ENCODE data around the gene UTP25. TPM values are rescaled to one million over a fixed set of nuclear protein-coding genes. Genes with fewer than 3 reads are reported as not detected.
"Not testable (repeated sequence)": the region's sequence is repeated elsewhere in the genome, so short reads cannot be mapped to it uniquely, and the experiment has no call there.

The UTP25 gene
- total and polyA plus RNA-seq, 12 donors: 2.2 to 11.6 (median 7.8) TPM

- intact Hi-C loops (cut with DNase I): no loop called here
- no peak for DNase-seq
- Histone ChIP-seq H3K36me3 (replicated peaks in 1 of 2) (no peaks in the 10 kb centered on the region), H3K9me3 (replicated peaks in 1 of 3) (no peaks in the 10 kb centered on the region), H3K4me1 (replicated peaks in 1 of 2) (peaks cover 8 to 9% of the 10 kb centered on the region in 2 donors), H3K4me3 (no peak overlapping the region), H3K27me3 (no peaks in the 10 kb centered on the region), H3K27ac (no peak overlapping the region)
- 8 to 20% (median 13%) methylated on average over 1 of the region's 1 CpG for WGBS, 4 donors
- TF ChIP-seq POLR2A (IDR thresholded peaks at IDR 0.05) (no peak), CTCF (IDR thresholded peaks at IDR 0.05) (no peak)
Measured at GRCh38 chr1:209886219-209886536, 58.4 kb downstream of the UTP25 start.

- intact Hi-C loops (cut with DNase I); H3K27me3 ChIP-seq; H3K4me1 ChIP-seq (replicated peaks in 1 of 2); DNase-seq; H3K27ac ChIP-seq; H3K36me3 ChIP-seq (replicated peaks in 1 of 2); H3K4me3 ChIP-seq; H3K9me3 ChIP-seq (replicated peaks in 1 of 3): not testable (repeated sequence)
- WGBS, 4 donors: 80 to 88% (median 81%) methylated on average over 24 to 31 of the region's 31 CpGs
Measured at GRCh38 chr1:209888291-209889076, 60.7 kb downstream of the UTP25 start.

- H3K27me3 ChIP-seq: no peaks in the 10 kb centered on the region
- no peak overlapping the region for H3K27ac ChIP-seq
- intact Hi-C loops (cut with DNase I): no loop called here
- H3K4me3 ChIP-seq: no peak overlapping the region
- DNase-seq: no peak
- H3K9me3 ChIP-seq (replicated peaks in 1 of 3): no peaks in the 10 kb centered on the region
- peaks cover 8 to 9% of the 10 kb centered on the region in 2 donors for H3K4me1 ChIP-seq (replicated peaks in 1 of 2)
- WGBS, 4 donors: 84 to 90% (median 89%) methylated on average over 10 to 35 of the region's 35 CpGs
- no peaks in the 10 kb centered on the region for H3K36me3 ChIP-seq (replicated peaks in 1 of 2)
- no peak for TF ChIP-seq POLR2A (IDR thresholded peaks at IDR 0.05)
- no peak for TF ChIP-seq CTCF (IDR thresholded peaks at IDR 0.05)
Measured at GRCh38 chr1:209889077-209889418, 61.3 kb downstream of the UTP25 start.

- DNase-seq: no peak
- 65 to 77% (median 67%) methylated on average over 3 of the region's 3 CpGs for WGBS, 4 donors
Measured at GRCh38 chr1:209890641-209891330, 63.0 kb downstream of the UTP25 start.

More at GRCh38 chr1:209890641-209891330, 63.0 kb downstream of the UTP25 start:
- intact Hi-C loops (cut with DNase I): no loop called here
- no peaks in the 10 kb centered on the region for H3K27me3 ChIP-seq
- H3K27ac ChIP-seq: no peak overlapping the region
- no peaks in the 10 kb centered on the region for H3K9me3 ChIP-seq (replicated peaks in 1 of 3)
- no peaks in the 10 kb centered on the region for H3K36me3 ChIP-seq (replicated peaks in 1 of 2)
- H3K4me1 ChIP-seq (replicated peaks in 1 of 2): no peaks in the 10 kb centered on the region
- no peak for TF ChIP-seq POLR2A (IDR thresholded peaks at IDR 0.05)
- no peak for TF ChIP-seq CTCF (IDR thresholded peaks at IDR 0.05)
- H3K4me3 ChIP-seq: no peak overlapping the region

Measured in adrenal gland (tissue), 12 donors.